Measurements from ENCODE around the gene PRCC.

Gene PRCC

GRCh38 chr1:156766298-156767100 is 836 bp upstream of the PRCC start:
- H3K4me3 ChIP-seq (ENCODE audit: control insufficient read depth, low read depth, low read length) = peak overlapping the region; percentile 91
- DNase-seq (ENCODE audit: low read depth) = no peak
- TF ChIP-seq CTCF (conservative IDR thresholded peaks at IDR 0.05; ENCODE audit: control insufficient read depth, insufficient read depth, low read depth, low read length) = no peak

GRCh38 chr1:156767879-156768604 is 707 bp downstream of the PRCC start:
- TF ChIP-seq CTCF (conservative IDR thresholded peaks at IDR 0.05; ENCODE audit: control insufficient read depth, insufficient read depth, low read depth, low read length) = no peak
- DNase-seq (ENCODE audit: low read depth) = no peak
- peak overlapping the region; percentile 91 for H3K4me3 ChIP-seq (ENCODE audit: control insufficient read depth, low read depth, low read length)

GRCh38 chr1:156768610-156769295 is 1.4 kb downstream of the PRCC start:
- DNase-seq (ENCODE audit: low read depth) = no peak
- no peak for TF ChIP-seq CTCF (conservative IDR thresholded peaks at IDR 0.05; ENCODE audit: control insufficient read depth, insufficient read depth, low read depth, low read length)
- peak overlapping the region; percentile 91 for H3K4me3 ChIP-seq (ENCODE audit: control insufficient read depth, low read depth, low read length)

GRCh38 chr1:156772222-156772621 is 4.9 kb downstream of the PRCC start:
- TF ChIP-seq CTCF (conservative IDR thresholded peaks at IDR 0.05; ENCODE audit: control insufficient read depth, insufficient read depth, low read depth, low read length) = no peak
- DNase-seq (ENCODE audit: low read depth) = no peak

GRCh38 chr1:156772728-156773497 is 5.6 kb downstream of the PRCC start:
- TF ChIP-seq CTCF (conservative IDR thresholded peaks at IDR 0.05; ENCODE audit: control insufficient read depth, insufficient read depth, low read depth, low read length) = no peak
- no peak overlapping the region for H3K4me3 ChIP-seq (ENCODE audit: control insufficient read depth, low read depth, low read length)
- DNase-seq (ENCODE audit: low read depth) = no peak

More at GRCh38 chr1:156772222-156772621, 4.9 kb downstream of the PRCC start:
- no peak overlapping the region for H3K4me3 ChIP-seq (ENCODE audit: control insufficient read depth, low read depth, low read length)

GRCh38 chr1:156773607-156774006 is 6.3 kb downstream of the PRCC start:
- peak; percentile 6 for TF ChIP-seq CTCF (conservative IDR thresholded peaks at IDR 0.05; ENCODE audit: control insufficient read depth, insufficient read depth, low read depth, low read length)
- no peak for DNase-seq (ENCODE audit: low read depth)
- no peak overlapping the region for H3K4me3 ChIP-seq (ENCODE audit: control insufficient read depth, low read depth, low read length)

Data from fibroblast of mammary gland (primary cell).